ENCODE results near the gene PEX14.

DNA sequence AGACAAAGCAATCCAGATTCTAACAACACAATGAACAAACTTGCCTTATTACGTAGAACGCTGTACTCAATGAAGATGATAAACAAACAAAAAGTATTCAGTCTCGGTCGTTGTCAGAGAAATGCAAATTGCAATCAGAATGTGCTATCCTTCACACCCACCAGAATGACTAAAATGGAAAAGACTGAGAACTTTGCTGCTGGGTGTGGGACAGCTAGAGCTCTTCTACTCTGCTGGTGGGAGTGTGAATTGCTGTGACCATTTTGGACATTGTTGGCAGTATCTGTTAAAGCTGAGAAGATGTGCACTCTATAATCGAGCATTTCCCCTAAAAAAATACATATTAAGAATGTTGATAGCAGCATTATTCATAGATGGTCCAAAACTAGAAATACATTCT, 111.4 kb downstream of the PEX14 start:
- TF ChIP-seq, protein P1, sequence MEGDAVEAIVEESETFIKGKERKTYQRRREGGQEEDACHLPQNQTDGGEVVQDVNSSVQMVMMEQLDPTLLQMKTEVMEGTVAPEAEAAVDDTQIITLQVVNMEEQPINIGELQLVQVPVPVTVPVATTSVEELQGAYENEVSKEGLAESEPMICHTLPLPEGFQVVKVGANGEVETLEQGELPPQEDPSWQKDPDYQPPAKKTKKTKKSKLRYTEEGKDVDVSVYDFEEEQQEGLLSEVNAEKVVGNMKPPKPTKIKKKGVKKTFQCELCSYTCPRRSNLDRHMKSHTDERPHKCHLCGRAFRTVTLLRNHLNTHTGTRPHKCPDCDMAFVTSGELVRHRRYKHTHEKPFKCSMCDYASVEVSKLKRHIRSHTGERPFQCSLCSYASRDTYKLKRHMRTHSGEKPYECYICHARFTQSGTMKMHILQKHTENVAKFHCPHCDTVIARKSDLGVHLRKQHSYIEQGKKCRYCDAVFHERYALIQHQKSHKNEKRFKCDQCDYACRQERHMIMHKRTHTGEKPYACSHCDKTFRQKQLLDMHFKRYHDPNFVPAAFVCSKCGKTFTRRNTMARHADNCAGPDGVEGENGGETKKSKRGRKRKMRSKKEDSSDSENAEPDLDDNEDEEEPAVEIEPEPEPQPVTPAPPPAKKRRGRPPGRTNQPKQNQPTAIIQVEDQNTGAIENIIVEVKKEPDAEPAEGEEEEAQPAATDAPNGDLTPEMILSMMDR (IDR thresholded peaks at IDR 0.05), result no peak
- no peak for TF ChIP-seq POLR2A (IDR thresholded peaks at IDR 0.05)
